Parathyroid adenoma (tissue), 2 donors: ENCODE measurements around the gene OR2H2.
A peak's percentile ranks its signal among the peaks of the same experiment; 100 is the strongest.

ENCODE experiments used
- H2AFZ ChIP-seq: fragments of 300-600 bp; sonication (generic); one replicate; pipeline ENCODE4 v1.7.0; 2017; ENCODE audit warnings: antibody characterized with exemption, mild to moderate bottlenecking
- H3K27ac ChIP-seq: fragments of 300-600 bp; sonication (generic); one replicate; pipeline ENCODE4 v1.7.0; 2017
- H3K27me3 ChIP-seq: fragments of 300-600 bp; sonication (generic); one replicate; pipeline ENCODE4 v1.7.0; 2017; ENCODE audit warnings: low read length; ENCODE audit not compliant: control insufficient read depth, insufficient read depth
- H3K36me3 ChIP-seq: fragments of 300-600 bp; sonication (generic); one replicate; pipeline ENCODE4 v1.7.0; 2017; ENCODE audit warnings: low read length; ENCODE audit not compliant: control insufficient read depth, insufficient read depth
- H3K4me1 ChIP-seq: fragments of 300-600 bp; sonication (generic); one replicate; pipeline ENCODE4 v1.7.0; 2017; ENCODE audit warnings: control low read depth
- H3K4me2 ChIP-seq: fragments of 300-600 bp; sonication (generic); one replicate; pipeline ENCODE4 v1.7.0; 2017; ENCODE audit warnings: low read length
- H3K4me3 ChIP-seq: fragments of 300-600 bp; sonication (generic); one replicate; pipeline ENCODE4 v1.7.0; 2017; ENCODE audit warnings: low read depth, low read length
- H3K79me2 ChIP-seq: fragments of 300-600 bp; sonication (generic); one replicate; pipeline ENCODE4 v1.7.0; 2017; ENCODE audit warnings: control low read depth
- H3K9ac ChIP-seq: fragments of 300-600 bp; sonication (generic); one replicate; pipeline ENCODE4 v1.7.0; 2017; ENCODE audit warnings: mild to moderate bottlenecking
- H3K9me3 ChIP-seq: fragments of 300-600 bp; sonication (generic); one replicate; pipeline ENCODE4 v1.7.0; 2017; ENCODE audit warnings: low read length; ENCODE audit not compliant: control insufficient read depth
- TF ChIP-seq, protein P1 (sequence below): fragments of 300-600 bp; sonication (generic); IDR thresholded peaks from one replicate; pipeline ENCODE4 v1.7.0; 2017; ENCODE audit warnings: antibody characterized with exemption, mild to moderate bottlenecking
- donor health status: primary hyperparathyroidism.

OR2H2 gene

DNA sequence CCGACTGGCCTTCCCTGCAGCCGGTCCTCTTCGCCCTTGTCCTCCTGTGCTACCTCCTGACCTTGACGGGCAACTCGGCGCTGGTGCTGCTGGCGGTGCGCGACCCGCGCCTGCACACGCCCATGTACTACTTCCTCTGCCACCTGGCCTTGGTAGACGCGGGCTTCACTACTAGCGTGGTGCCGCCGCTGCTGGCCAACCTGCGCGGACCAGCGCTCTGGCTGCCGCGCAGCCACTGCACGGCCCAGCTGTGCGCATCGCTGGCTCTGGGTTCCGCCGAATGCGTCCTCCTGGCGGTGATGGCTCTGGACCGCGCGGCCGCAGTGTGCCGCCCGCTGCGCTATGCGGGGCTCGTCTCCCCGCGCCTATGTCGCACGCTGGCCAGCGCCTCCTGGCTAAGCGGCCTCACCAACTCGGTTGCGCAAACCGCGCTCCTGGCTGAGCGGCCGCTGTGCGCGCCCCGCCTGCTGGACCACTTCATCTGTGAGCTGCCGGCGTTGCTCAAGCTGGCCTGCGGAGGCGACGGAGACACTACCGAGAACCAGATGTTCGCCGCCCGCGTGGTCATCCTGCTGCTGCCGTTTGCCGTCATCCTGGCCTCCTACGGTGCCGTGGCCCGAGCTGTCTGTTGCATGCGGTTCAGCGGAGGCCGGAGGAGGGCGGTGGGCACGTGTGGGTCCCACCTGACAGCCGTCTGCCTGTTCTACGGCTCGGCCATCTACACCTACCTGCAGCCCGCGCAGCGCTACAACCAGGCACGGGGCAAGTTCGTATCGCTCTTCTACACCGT is 31.5 kb upstream of the OR2H2 start:
- H3K27me3 ChIP-seq, result no peaks in the 10 kb centered on the region
- H3K4me3 ChIP-seq, result peak overlapping the region; percentile 20
- no peaks in the 10 kb centered on the region for H3K79me2 ChIP-seq
- H3K4me1 ChIP-seq, result peaks cover 8% of the 10 kb centered on the region
- no peak overlapping the region for H3K27ac ChIP-seq
- TF ChIP-seq, protein P1, sequence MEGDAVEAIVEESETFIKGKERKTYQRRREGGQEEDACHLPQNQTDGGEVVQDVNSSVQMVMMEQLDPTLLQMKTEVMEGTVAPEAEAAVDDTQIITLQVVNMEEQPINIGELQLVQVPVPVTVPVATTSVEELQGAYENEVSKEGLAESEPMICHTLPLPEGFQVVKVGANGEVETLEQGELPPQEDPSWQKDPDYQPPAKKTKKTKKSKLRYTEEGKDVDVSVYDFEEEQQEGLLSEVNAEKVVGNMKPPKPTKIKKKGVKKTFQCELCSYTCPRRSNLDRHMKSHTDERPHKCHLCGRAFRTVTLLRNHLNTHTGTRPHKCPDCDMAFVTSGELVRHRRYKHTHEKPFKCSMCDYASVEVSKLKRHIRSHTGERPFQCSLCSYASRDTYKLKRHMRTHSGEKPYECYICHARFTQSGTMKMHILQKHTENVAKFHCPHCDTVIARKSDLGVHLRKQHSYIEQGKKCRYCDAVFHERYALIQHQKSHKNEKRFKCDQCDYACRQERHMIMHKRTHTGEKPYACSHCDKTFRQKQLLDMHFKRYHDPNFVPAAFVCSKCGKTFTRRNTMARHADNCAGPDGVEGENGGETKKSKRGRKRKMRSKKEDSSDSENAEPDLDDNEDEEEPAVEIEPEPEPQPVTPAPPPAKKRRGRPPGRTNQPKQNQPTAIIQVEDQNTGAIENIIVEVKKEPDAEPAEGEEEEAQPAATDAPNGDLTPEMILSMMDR, result no peak
- H3K9ac ChIP-seq, result no peak overlapping the region
- H3K36me3 ChIP-seq, result no peaks in the 10 kb centered on the region
- H3K4me2 ChIP-seq, result peak overlapping the region; percentile 75
- no peaks in the 10 kb centered on the region for H3K9me3 ChIP-seq
- H2AFZ ChIP-seq, result peak overlapping the region; percentile 76

DNA sequence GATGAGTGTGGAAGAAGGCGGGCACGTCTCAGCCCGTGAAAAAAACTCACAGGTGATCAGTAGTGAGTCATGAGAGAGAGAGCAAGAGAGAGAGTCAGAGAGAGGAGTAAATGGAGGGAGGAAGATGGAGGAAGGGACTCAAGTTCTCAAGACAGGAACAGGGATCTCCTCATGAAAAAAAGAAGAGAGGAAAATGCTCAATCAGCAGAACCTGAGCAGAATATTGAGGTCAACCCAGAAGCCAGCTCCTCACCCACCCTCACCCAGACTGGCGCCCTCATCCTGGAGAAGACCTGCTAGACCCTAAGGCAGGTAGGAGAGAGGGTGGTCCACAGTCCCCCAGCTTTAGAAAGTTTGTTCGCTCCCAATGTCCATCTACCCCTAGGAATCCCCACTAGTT is 30.2 kb upstream of the OR2H2 start:
- no peaks in the 10 kb centered on the region for H3K27me3 ChIP-seq
- H3K4me3 ChIP-seq, result no peak overlapping the region
- H3K27ac ChIP-seq, result no peak overlapping the region
- H3K4me1 ChIP-seq, result peaks cover 8% of the 10 kb centered on the region
- H2AFZ ChIP-seq, result no peak overlapping the region
- H3K9ac ChIP-seq, result no peak overlapping the region
- no peaks in the 10 kb centered on the region for H3K9me3 ChIP-seq
- TF ChIP-seq, protein P1, result no peak
- H3K79me2 ChIP-seq, result no peaks in the 10 kb centered on the region
- H3K4me2 ChIP-seq, result no peak overlapping the region
- H3K36me3 ChIP-seq, result no peaks in the 10 kb centered on the region

DNA sequence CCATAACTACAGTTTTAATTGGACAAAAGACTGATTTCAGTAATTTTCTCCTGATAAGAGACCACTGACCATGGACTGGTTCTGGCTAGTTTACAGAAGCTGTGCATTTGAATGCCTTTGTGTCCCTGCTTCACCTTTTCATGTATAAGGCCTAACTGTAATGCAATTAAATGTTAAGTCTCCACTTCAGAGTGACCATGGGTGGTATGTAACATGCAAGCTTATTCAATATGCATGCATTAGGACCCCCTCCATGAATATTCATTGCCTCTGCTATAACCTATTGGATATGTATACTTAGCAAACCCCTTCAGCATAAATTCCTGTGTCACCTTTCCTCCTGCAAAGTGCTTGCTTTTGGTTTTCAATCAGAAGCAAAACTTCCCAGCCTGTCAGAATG is 27.6 kb upstream of the OR2H2 start:
- Histone ChIP-seq H2AFZ (no peak overlapping the region), H3K27me3 (peaks cover 5% of the 10 kb centered on the region)

DNA sequence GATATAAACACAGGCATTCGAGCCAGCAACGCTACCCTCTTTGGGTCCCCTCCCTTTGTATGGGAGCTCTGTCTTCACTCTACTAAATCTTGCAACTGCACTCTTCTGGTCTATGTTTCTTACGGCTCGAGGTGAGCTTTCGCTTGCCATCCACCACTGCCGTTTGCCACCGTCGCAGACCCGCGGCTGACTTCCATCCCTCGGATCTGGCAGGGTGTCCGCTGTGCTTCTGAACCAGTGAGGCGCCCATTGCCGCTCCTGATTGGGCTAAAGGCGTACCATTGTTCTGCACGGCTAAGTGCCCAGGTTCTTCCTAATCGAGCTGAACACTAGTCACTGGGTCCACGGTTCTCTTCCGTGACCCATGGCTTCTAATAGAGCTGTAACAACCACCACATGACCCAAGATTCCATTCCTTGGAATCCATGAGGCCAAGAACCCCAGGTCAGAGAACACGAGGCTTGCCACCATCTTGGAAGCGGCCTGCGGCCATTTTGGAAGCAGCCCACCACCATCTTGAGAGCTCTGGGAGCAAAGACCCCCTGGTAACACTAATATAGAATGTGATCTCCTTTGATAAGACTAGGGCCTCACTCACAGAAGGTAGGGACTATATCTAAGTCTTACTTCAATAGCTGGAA is 26.4 kb upstream of the OR2H2 start:
- Histone ChIP-seq H3K79me2 (no peaks in the 10 kb centered on the region), H3K9me3 (no peaks in the 10 kb centered on the region), H3K27ac (no peak overlapping the region), H3K4me2 (no peak overlapping the region), H3K4me3 (no peak overlapping the region), H2AFZ (no peak overlapping the region), H3K36me3 (no peaks in the 10 kb centered on the region), H3K4me1 (peaks cover 3% of the 10 kb centered on the region), H3K27me3 (peaks cover 5% of the 10 kb centered on the region), H3K9ac (no peak overlapping the region)
- TF ChIP-seq, protein P1, result no peak

More for the DNA sequence above, 27.6 kb upstream of the OR2H2 start:
- TF ChIP-seq, protein P1, result no peak
- Histone ChIP-seq H3K9ac (no peak overlapping the region), H3K4me2 (no peak overlapping the region), H3K9me3 (no peaks in the 10 kb centered on the region), H3K36me3 (no peaks in the 10 kb centered on the region), H3K4me3 (no peak overlapping the region), H3K27ac (no peak overlapping the region), H3K79me2 (no peaks in the 10 kb centered on the region), H3K4me1 (peaks cover 8% of the 10 kb centered on the region)
